B cell (primary cell): ENCODE measurements around the gene HMSD. TPM values are rescaled to one million over a fixed set of nuclear protein-coding genes. Genes with fewer than 3 reads are reported as not detected.
A peak's percentile ranks its signal among the peaks of the same experiment; 100 is the strongest.

ENCODE experiments used
- ATAC-seq: fragments of 200-7000 bp; cut with Tn5 transposase; one replicate; pipeline ENCODE4 v1.10.0; 2021; ENCODE audit warnings: low read depth, mild to moderate bottlenecking, moderate number of reproducible peaks, moderate library complexity
- CTCF ChIA-PET: fragments of 350-600 bp; sonication (Branson Sonifier 250); formaldehyde crosslinking; loops from one replicate; lab custom pipeline; 2021; ENCODE audit warnings: antibody characterized with exemption, inconsistent platforms; lab: Charles Lee
- POLR2A ChIA-PET: fragments of 350-600 bp; sonication (Branson Sonifier 250); formaldehyde crosslinking; loops from one replicate; lab custom pipeline; 2021; ENCODE audit warnings: antibody characterized with exemption; lab: Charles Lee
- DNase-seq: peaks from one replicate; pipeline ENCODE4 v3.0.0; 2013
- H2AFZ ChIP-seq: 2 replicates; pipeline ENCODE4 v1.6.1; 2012; ENCODE audit warnings: mild to moderate bottlenecking, low read depth, low read length; ENCODE audit not compliant: insufficient read depth, poor library complexity, severe bottlenecking
- H3K27ac ChIP-seq, 2 donors: 1 replicate in 1 of 2; 2 replicates in 1 of 2; pipeline ENCODE4 v1.5.1; 2012 to 2013; ENCODE audit warnings: low read length in 2 of 2, mild to moderate bottlenecking in 2 of 2, moderate library complexity in 1 of 2
- H3K27me3 ChIP-seq, 4 experiments: fragments of 200-600 bp in 1 of 4; sonication (generic) in 1 of 4; replicated peaks in 1 of 4; 1 replicate in 2 of 4; 2 replicates in 2 of 4; pipeline versions ENCODE4 v1.6.1 to v1.7.0; 2013 to 2016; ENCODE audit warnings: low read length in 3 of 4, mild to moderate bottlenecking in 2 of 4, mixed read lengths in 1 of 4, moderate library complexity in 1 of 4; ENCODE audit not compliant: insufficient read depth in 4 of 4, control insufficient read depth in 3 of 4; ENCODE audit errors: control extremely low read depth in 1 of 4
- H3K36me3 ChIP-seq, 2 experiments: replicated peaks in 1 of 2; 1 replicate in 1 of 2; 2 replicates in 1 of 2; pipeline versions ENCODE4 v1.6.1 to v1.7.1; 2013; ENCODE audit warnings: low read length in 1 of 2; ENCODE audit not compliant: insufficient read depth in 2 of 2, control insufficient read depth in 1 of 2; ENCODE audit errors: control extremely low read depth in 1 of 2, extremely low read depth in 1 of 2
- H3K4me1 ChIP-seq, 2 donors: fragments of 200-600 bp in 1 of 2; sonication (generic) in 1 of 2; 1 replicate in 1 of 2; 2 replicates in 1 of 2; pipeline versions ENCODE4 v1.5.1 to v1.6.1; 2013 to 2017; ENCODE audit warnings: low read length in 2 of 2; ENCODE audit not compliant: control insufficient read depth in 2 of 2, insufficient read depth in 2 of 2
- H3K4me2 ChIP-seq: replicated peaks from 2 replicates; pipeline ENCODE3; 2012; ENCODE audit warnings: mild to moderate bottlenecking, low read depth, low read length; ENCODE audit not compliant: poor library complexity, severe bottlenecking
- H3K4me3 ChIP-seq, 5 experiments: fragments of 200-600 bp in 1 of 5; sonication (generic) in 1 of 5; 1 replicate in 3 of 5; 2 replicates in 2 of 5; pipeline versions ENCODE4 v1.5.1 to v1.7.0; 2011 to 2016; ENCODE audit warnings: low read length in 4 of 5, mild to moderate bottlenecking in 4 of 5, low read depth in 2 of 5, control low read depth in 1 of 5, moderate library complexity in 1 of 5; ENCODE audit not compliant: insufficient read depth in 1 of 5; ENCODE audit errors: control extremely low read depth in 1 of 5, extremely low read depth in 1 of 5
- H3K79me2 ChIP-seq: fragments of 200-600 bp; sonication (generic); one replicate; pipeline ENCODE4 v1.6.0; 2016; ENCODE audit warnings: low read length; ENCODE audit not compliant: control insufficient read depth, insufficient read depth
- H3K9ac ChIP-seq: fragments of 200-600 bp; sonication (generic); 2 replicates; pipeline ENCODE4 v1.6.1; 2017; ENCODE audit warnings: mild to moderate bottlenecking, low read length, moderate library complexity
- H3K9me3 ChIP-seq, 3 donors: one replicate each; pipeline versions ENCODE4 v1.6.1 to v1.7.1; 2013; ENCODE audit warnings: low read length in 2 of 3; ENCODE audit not compliant: control insufficient read depth in 2 of 3, insufficient read depth in 1 of 3; ENCODE audit errors: control extremely low read depth in 1 of 3
- H4K20me1 ChIP-seq: 2 replicates; pipeline ENCODE4 v1.6.0; 2012; ENCODE audit warnings: mild to moderate bottlenecking, low read length; ENCODE audit not compliant: insufficient read depth, control insufficient read depth, poor library complexity, severe bottlenecking
- H3K27ac Mint-ChIP-seq: one replicate; pipeline ENCODE4 v1.8.0; 2021; ENCODE audit warnings: mixed read lengths
- H3K27me3 Mint-ChIP-seq: one replicate; pipeline ENCODE4 v1.8.0; 2021; ENCODE audit warnings: mixed read lengths
- H3K4me1 Mint-ChIP-seq: one replicate; pipeline ENCODE4 v1.8.0; 2021; ENCODE audit warnings: mixed read lengths
- H3K4me3 Mint-ChIP-seq: one replicate; pipeline ENCODE4 v1.8.0; 2021; ENCODE audit warnings: mixed read lengths
- H3K9me3 Mint-ChIP-seq: one replicate; pipeline ENCODE4 v1.8.0; 2022; ENCODE audit warnings: mixed read lengths; ENCODE audit not compliant: insufficient read depth
- CTCF ChIP-seq: fragments of 200-600 bp; IDR thresholded peaks from one replicate; pipeline ENCODE4 v1.8.0; 2022; ENCODE audit warnings: antibody characterized with exemption, mild to moderate bottlenecking
- EZH2 ChIP-seq: IDR thresholded peaks from 2 replicates; pipeline ENCODE4 v1.6.1; 2012; ENCODE audit warnings: borderline replicate concordance, low read depth, mild to moderate bottlenecking, moderate library complexity, low read length; ENCODE audit not compliant: insufficient read depth, poor library complexity, severe bottlenecking
- WGBS: methylation state at CpG from one replicate; pipeline ENCODE4 v1.1.5; 2013; ENCODE audit warnings: missing lambda C conversion rate; ENCODE audit not compliant: insufficient coverage; 5-methylcytosine and 5-hydroxymethylcytosine counted together
- intact Hi-C: fragments of 100-400 bp; cut with micrococcal nuclease; formaldehyde crosslinking; loops from one replicate; pipeline ENCODE4 v1.10.0; 2022
- polyA plus RNA-seq: library from polyadenylated mRNA; depleted of rRNA; stranded (reverse); fragments of >200 nt; gene quantifications from 2 replicates; pipeline ENCODE4 v1.2.3, GENCODE V29; 2012
- total RNA-seq, 2 donors: library from RNA; stranded (reverse); fragments of 120-200 nt in 1 of 2; gene quantifications; 1 replicate in 1 of 2; 2 replicates in 1 of 2; pipeline versions ENCODE4 v1.2.3 to v1.2.4, GENCODE V29; 2013 to 2022

Gene HMSD
- total and polyA plus RNA-seq, 2 donors (not counting 1 experiment from before 2014, with no cell fraction given), result 0.04 TPM; not detected in 1

- peak overlapping the region; percentile 9 for H3K9ac ChIP-seq
- H4K20me1 ChIP-seq, result no peaks in the 10 kb centered on the region
- Mint-ChIP-seq H3K4me3 (peak overlapping the region; percentile 72), H3K27ac (peak overlapping the region; percentile 90), H3K9me3 (no peaks in the 10 kb centered on the region), H3K27me3 (no peaks in the 10 kb centered on the region), H3K4me1 (peaks cover 63% of the 10 kb centered on the region)
- POLR2A ChIA-PET, result no interaction called here
- H2AFZ ChIP-seq, result no peak overlapping the region
- intact Hi-C loops, result loop anchor here (1.0 to 10.0 kb wide), 2 partner anchors 12 to 1471 kb away; no protein-coding TSS in a partner anchor
- WGBS, result no CpG with 5 or more reads among the region's 3 CpGs
- no peaks in the 10 kb centered on the region for H3K9me3 ChIP-seq
- TF ChIP-seq EZH2, result no peak
- no peak for TF ChIP-seq CTCF
- H3K27ac ChIP-seq, result peak overlapping the region; percentile 50 to 64
- no peak overlapping the region for H3K4me3 ChIP-seq
- H3K4me1 ChIP-seq, result peaks cover 31 to 39% of the 10 kb centered on the region in 2 donors
- H3K36me3 ChIP-seq, result peaks cover 0 to 5% of the 10 kb centered on the region in 2 experiments
- no peaks in the 10 kb centered on the region for H3K27me3 ChIP-seq
- DNase-seq, result peak; percentile 40
- H3K79me2 ChIP-seq, result peaks cover 35% of the 10 kb centered on the region
- CTCF ChIA-PET, result interaction anchor here (0.9 to 5.2 kb wide), 6 partner anchors 11 to 458 kb away, joined by 3 to 44 read pairs (median 6); no protein-coding TSS in a partner anchor
- ATAC-seq, result no peak
- H3K4me2 ChIP-seq, result peak overlapping the region; percentile 39
These were observed 26.5 kb downstream of the HMSD start for GRCh38 chr18:63975628-63976027.

- DNase-seq, result no peak
- no peaks in the 10 kb centered on the region for H4K20me1 ChIP-seq
- H3K27me3 ChIP-seq, result no peaks in the 10 kb centered on the region
- H3K36me3 ChIP-seq, result peaks cover 0 to 18% of the 10 kb centered on the region in 2 experiments
- no peaks in the 10 kb centered on the region for H3K9me3 Mint-ChIP-seq
- H3K9ac ChIP-seq, result no peak overlapping the region
- ChIA-PET POLR2A (no interaction called here), CTCF (interaction anchor here (0.7 to 5.2 kb wide), 4 partner anchors 13 to 1922 kb away, joined by 3 to 44 read pairs (median 10); no protein-coding TSS in a partner anchor)
- no peak overlapping the region for H3K4me2 ChIP-seq
- 100% methylated on average over 2 of the region's 3 CpGs for WGBS
- H3K27me3 Mint-ChIP-seq, result no peaks in the 10 kb centered on the region
- H2AFZ ChIP-seq, result no peak overlapping the region
- no peak overlapping the region for H3K27ac ChIP-seq
- H3K4me3 Mint-ChIP-seq, result no peak overlapping the region
- intact Hi-C loops, result loop anchor here (10.0 kb wide), 1 partner anchor 1472 kb away; no protein-coding TSS in a partner anchor
- H3K4me1 ChIP-seq, result peaks cover 20 to 28% of the 10 kb centered on the region in 2 donors
- peaks cover 50% of the 10 kb centered on the region for H3K4me1 Mint-ChIP-seq
- H3K4me3 ChIP-seq, result no peak overlapping the region
- TF ChIP-seq EZH2, result no peak
- no peak for TF ChIP-seq CTCF
- ATAC-seq, result no peak
- H3K9me3 ChIP-seq, result no peaks in the 10 kb centered on the region
- H3K79me2 ChIP-seq, result peaks cover 27% of the 10 kb centered on the region
- H3K27ac Mint-ChIP-seq, result no peak overlapping the region
These were observed 27.9 kb downstream of the HMSD start for GRCh38 chr18:63977040-63977439.
